GM12873 (cell line): Measurements from ENCODE around the gene HCRTR1.

Experiments used
- TF ChIP-seq, protein P1 (sequence below): IDR thresholded peaks from 2 replicates; pipeline ENCODE4 v1.5.1; 2012; ENCODE audit warnings: low read depth, mild to moderate bottlenecking, moderate library complexity, low read length, control low read depth; ENCODE audit not compliant: insufficient read depth; ENCODE audit errors: missing control alignments

Gene HCRTR1

DNA sequence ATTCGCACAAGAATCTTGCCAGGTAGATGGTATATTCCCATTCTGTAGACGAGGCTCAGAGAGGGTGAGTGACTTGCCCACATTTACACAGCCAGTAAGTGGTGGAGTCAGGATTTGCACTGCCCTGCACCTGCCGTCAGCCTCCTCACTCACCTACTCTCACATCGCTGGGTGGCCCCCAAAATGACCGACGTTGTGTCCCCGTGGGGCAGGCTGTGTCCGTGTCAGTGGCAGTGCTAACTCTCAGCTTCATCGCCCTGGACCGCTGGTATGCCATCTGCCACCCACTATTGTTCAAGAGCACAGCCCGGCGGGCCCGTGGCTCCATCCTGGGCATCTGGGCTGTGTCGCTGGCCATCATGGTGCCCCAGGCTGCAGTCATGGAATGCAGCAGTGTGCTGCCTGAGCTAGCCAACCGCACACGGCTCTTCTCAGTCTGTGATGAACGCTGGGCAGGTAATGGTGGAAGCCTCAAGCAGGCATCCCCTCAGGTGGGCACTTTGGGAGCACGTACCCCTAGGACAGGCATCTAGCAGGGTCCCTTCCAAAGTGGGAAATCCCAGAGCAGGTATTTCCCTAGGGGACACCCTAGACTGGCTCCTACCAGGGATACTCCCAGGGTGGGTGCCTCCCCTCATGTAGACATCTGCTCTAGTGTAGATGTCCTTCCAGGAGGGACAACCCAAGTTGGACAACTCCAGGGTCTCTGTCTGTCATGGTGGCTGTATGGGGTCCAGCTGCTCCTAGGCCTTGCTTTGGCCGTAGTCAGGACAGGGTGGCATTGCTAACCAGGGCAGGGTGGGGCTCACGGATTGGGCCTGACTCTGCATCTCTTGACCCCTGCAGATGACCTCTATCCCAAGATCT is 3.4 kb downstream of the HCRTR1 start:
- TF ChIP-seq, protein P1, sequence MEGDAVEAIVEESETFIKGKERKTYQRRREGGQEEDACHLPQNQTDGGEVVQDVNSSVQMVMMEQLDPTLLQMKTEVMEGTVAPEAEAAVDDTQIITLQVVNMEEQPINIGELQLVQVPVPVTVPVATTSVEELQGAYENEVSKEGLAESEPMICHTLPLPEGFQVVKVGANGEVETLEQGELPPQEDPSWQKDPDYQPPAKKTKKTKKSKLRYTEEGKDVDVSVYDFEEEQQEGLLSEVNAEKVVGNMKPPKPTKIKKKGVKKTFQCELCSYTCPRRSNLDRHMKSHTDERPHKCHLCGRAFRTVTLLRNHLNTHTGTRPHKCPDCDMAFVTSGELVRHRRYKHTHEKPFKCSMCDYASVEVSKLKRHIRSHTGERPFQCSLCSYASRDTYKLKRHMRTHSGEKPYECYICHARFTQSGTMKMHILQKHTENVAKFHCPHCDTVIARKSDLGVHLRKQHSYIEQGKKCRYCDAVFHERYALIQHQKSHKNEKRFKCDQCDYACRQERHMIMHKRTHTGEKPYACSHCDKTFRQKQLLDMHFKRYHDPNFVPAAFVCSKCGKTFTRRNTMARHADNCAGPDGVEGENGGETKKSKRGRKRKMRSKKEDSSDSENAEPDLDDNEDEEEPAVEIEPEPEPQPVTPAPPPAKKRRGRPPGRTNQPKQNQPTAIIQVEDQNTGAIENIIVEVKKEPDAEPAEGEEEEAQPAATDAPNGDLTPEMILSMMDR = no peak

DNA sequence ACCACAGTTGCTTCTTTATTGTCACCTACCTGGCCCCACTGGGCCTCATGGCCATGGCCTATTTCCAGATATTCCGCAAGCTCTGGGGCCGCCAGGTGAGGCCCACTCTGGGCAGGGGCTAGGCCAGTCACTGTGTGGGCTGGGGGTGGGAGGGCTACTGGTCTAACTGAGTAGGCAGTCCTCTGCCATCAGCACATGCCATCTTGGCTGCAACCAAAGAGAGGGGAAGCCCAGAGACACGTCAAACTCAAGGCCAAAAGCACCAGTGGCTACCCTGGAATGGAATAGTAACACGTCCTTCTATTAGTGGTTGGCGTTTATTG is 4.0 kb downstream of the HCRTR1 start:
- TF ChIP-seq, protein P1 = no peak

DNA sequence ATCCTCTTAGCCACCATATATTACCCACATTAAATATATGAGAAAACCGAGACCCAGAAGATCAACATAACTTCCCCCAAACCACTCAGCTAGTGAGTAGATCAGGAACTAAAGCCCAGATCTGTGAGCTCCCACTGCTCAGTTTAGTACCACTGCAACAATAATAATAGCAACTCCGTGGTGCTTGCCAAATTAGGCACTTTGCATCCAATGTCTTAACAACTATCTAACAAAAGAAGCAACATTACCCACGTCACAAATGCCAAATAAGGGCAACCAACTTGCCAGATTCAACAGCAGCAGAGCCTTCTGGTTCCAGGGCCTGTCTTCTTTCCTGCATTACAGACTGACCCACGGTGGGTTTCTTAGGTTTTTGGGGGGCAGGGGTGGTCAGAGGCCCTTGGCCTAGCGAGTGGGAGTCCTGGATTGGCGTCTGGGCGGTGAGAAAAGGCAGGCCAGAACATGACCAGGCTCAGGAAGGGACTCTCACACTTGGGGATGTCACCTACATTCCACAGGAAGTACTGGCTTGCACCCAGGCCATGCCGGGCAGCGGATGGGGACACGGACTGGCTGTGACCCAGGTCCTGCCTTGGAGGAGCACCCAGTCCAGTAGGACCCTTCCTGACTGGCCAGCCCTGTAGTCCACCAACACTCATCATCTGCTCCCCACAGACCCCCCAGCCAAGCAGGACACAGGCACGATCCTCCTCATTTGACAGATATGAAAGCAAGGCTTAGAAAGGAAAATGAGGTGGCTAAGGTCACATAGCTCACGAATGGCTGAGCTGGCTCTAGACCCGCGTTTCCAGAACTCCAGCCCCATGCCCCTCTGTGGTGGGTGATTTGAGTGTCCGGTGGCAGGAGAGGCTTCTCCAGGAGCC is 4.6 kb downstream of the HCRTR1 start:
- TF ChIP-seq, protein P1 = no peak

DNA sequence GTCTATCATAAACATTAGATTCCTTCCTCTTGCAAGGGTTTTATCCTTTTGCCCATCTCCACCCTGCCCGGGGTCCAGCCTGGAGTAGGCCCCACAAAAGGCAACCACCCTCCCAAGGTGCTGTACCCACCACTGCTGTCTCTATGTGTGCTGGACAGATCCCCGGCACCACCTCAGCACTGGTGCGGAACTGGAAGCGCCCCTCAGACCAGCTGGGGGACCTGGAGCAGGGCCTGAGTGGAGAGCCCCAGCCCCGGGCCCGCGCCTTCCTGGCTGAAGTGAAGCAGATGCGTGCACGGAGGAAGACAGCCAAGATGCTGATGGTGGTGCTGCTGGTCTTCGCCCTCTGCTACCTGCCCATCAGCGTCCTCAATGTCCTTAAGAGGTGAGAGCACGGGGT is 5.9 kb downstream of the HCRTR1 start:
- TF ChIP-seq, protein P1 = no peak

DNA sequence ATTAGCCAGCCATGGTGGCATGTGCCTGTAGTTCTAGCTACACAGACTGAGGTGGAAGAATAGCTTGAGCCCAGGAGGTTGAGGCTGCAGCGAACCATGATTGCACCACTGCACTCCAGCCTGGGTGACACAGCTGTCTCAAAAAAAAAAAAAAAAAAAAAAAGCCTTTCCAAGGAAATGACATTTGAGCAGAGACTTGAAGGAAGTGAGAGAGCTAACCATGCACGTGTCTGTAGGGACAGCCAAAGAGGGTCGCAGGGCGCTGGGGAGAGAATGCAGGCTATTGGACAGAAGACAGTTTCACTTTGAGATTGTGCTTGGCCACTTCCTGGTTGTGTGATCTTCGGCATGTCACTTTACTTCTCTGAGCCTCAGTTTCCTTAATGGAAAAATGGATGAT is 6.8 kb downstream of the HCRTR1 start:
- TF ChIP-seq, protein P1 = no peak

DNA sequence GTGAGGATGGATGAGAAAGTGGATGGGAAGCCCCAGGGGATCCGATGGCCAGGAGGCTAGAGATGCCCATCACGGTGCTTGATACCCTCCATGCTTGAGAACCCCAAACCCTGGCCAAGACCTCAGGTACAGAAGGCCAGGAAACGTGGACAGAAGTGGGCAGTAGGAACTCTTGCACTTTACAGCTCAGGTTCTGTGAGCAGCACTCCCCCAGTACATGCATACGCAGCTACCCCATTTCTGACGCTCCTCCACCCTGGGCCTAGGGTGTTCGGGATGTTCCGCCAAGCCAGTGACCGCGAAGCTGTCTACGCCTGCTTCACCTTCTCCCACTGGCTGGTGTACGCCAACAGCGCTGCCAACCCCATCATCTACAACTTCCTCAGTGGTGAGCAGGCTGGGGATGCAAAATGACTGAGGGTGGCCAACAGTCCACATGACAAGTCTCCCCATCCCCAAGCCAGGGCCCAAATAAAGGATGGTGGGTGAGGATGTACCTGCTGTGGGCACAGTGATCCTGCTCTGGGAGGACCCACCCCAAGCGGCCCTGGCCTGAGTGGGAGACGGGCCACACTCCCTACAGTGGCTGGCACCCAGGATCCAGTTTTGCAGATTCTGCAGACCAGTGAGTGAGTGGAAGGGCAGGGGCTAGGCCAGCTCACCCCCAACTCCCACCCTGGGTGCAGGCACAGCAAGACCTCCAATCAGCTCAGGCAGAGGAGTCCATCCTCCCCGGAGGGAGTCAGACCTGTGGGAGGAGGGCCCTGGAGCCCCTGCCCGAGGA is 7.4 kb downstream of the HCRTR1 start:
- TF ChIP-seq, protein P1 = no peak
